Measurements from ENCODE around the gene CHAF1A.

DNA sequence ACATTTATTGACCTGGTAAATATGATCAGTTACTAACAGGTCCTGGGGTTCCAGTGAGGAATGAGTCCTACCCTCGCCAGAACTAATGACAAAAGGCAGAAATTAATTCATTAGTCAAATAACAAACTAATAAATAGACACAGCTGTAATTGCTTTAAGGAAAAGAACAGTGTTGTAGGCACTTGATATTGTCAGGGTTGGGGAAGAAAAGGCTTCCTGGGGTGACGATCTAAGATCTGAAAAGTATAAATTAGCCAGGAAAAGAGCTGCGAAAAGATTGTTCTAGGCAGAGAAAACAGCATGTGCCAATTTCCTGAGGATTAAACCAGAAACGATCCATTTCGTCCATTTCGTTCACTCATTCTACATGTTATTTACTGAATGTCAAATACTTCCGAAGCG lies 670 bp upstream of the CHAF1A start:
- TF ChIP-seq CTCF (IDR thresholded peaks at IDR 0.05; ENCODE audit: insufficient read depth, low read length, poor library complexity, severe bottlenecking): no peak
- TF ChIP-seq EZH2phosphoT487 (conservative IDR thresholded peaks at IDR 0.05; ENCODE audit: low read length): no peak
